Gastrocnemius medialis (tissue), 4 donors: ENCODE results near the gene TBL1XR1.

Source experiments
- CTCF ChIP-seq, 5 experiments: fragments of 450-650 bp in 3 of 5; fragments of 200-600 bp in 2 of 5; sonication (generic) in 2 of 5; IDR thresholded peaks in 4 of 5; conservative IDR thresholded peaks in 1 of 5; 1 replicate in 4 of 5; 2 replicates in 1 of 5; pipeline ENCODE4 v1.5.1; 2016 to 2019; ENCODE audit warnings: antibody characterized with exemption in 5 of 5, mild to moderate bottlenecking in 3 of 5, moderate library complexity in 3 of 5
- POLR2A ChIP-seq, 2 donors: fragments of 450-650 bp; IDR thresholded peaks; one replicate each; pipeline ENCODE4 v1.6.1; 2017; ENCODE audit warnings: antibody characterized with exemption in 2 of 2, mild to moderate bottlenecking in 2 of 2, moderate library complexity in 2 of 2

- TF ChIP-seq CTCF (IDR thresholded peaks at IDR 0.05 in 4 of 5, conservative IDR thresholded peaks at IDR 0.05 in 1 of 5), result no peak
- TF ChIP-seq POLR2A (IDR thresholded peaks at IDR 0.05), result no peak
Observed at GRCh38 chr3:177069514-177070329, 127.6 kb downstream of the TBL1XR1 start.
